HG03457 (cell line): ENCODE results near the gene ANKRD9.

Experiments used
- ATAC-seq: cut with Tn5 transposase; IDR thresholded peaks from one replicate; pipeline ENCODE4 v1.9.1; 2021; ENCODE audit warnings: moderate number of reproducible peaks; ENCODE audit not compliant: unreplicated experiment

Gene ANKRD9

GRCh38 chr14:102513899-102514772, 4.6 kb upstream of the ANKRD9 start:
- no peak for ATAC-seq

DNA sequence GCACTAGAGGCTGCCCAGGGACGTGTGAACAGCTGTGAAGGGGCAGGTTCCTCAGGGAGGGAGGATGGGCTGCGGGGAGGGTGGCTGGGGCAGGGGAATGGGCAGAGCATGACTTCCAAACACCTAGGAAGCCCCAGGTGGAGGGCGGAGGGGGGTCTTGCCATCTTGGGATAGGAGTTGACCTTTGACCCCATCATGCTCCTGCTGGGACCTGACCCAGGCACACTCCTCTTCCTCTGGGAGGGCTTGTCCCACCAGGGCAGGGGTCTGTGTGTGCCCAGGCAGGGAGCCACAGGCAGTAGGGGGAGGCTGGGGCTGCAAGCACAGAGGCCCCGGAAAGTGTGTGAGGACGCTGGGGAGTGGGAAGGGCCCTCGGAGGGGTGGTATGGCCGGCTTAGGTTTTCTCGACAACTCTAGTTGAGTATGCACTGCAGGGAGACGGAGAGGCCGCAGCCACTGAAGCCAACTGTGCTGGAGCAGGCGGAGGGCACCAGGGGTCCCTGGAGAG, 3.3 kb upstream of the ANKRD9 start:
- ATAC-seq = no peak

DNA sequence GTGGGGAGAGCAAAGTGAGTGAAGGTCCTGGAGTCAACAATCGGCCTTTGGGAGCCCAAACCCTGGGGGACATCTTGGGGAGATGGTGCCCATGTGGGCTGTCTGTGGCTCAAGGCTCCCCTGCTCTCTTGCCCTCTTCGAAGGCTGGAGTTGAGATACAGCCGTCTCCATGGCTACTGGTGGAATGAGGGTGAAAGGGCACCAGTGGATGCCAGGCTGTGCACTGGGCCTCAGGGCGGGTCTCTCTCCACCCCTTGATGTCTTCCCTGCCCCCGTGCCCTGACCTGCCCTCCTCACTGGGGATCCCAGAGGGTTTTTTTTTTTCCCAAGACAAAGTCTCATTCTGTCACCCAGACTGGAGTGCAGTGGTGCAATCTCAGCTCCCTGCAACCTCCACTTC, 2.0 kb upstream of the ANKRD9 start:
- ATAC-seq = no peak

DNA sequence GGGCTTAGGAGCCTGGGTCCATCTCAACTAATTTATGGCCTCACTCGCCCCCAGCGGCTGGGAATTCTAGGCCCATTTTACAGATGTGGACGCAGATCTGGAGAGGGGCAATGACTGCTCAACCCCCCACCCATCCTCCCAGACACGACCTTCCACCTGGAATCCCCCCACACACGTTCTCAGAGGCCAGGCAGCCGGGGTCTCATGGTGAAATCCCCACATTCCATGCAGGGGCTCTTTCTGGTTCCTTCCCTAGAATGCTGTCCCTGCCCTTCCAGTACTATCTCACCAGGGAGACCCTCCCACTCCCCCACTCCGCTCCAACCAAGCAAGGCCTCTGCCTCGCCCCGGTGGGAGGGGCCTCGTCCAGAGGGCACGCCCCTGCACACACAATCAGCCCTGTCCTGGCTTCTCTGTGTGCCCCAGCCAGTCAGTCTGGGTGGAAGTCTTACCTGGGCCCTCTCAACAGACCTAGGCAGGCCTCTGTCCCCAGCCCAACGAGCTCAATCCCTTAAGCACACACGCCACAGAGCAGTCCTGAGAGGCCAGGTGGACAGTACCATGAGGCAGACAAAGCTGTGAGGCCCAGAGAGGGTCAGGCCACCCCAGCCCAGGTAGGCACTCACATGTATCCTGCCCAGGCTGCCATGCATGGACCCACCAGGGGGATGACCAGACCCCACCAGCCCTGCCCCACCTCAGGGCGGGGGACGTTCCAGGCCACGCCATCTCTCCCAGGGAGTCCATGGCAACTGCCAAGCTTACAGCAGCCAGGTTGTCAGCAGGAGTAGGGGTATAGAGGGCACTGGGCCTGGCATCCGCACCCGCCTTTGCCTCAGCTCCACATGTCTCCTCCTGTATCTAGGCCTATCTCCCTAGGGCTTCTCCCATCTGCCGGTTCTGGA, 1.3 kb upstream of the ANKRD9 start:
- no peak for ATAC-seq

- no peak for ATAC-seq
Measured at GRCh38 chr14:102508774-102509745, 516 bp downstream of the ANKRD9 start.

DNA sequence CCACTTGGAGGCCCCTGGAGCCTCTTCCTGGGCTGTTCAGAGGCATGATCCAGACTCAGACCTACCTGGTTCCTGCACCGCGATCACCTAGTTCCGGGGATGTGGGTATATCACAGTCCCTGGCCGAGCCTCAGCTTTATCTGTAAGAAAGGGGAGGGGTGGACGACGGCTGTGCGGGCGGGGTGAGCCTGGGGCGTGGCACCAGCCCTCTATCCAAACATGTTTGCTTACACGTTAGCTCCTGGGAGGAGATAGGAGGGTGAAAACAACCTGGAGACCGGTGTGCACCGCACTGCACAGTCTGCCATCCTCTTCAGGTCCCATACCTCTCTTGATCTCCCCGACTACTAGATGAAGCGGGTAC, 1.2 kb downstream of the ANKRD9 start:
- ATAC-seq = no peak

DNA sequence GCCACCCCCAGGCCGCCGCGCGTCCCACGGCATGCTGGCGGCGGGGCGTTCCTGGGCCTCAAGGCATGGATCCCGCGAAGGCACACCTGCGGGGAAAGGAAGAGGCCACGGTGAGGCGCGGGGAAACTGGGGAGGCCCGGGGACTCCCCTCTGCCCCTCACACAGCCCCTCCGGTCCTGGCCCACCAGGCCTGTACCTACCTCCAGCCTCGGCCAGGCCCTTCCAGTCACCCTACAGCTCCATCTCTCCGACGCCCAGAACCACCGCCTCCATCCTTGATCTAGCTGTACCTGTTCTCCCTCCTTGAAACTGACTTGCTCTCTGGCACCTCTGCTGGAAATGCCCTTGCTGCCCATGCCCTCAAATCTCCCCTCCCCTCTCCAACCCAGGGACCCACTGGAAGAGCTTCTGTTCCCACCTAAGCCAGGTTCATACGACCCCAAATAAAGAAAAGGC, 1.7 kb downstream of the ANKRD9 start:
- no peak for ATAC-seq

DNA sequence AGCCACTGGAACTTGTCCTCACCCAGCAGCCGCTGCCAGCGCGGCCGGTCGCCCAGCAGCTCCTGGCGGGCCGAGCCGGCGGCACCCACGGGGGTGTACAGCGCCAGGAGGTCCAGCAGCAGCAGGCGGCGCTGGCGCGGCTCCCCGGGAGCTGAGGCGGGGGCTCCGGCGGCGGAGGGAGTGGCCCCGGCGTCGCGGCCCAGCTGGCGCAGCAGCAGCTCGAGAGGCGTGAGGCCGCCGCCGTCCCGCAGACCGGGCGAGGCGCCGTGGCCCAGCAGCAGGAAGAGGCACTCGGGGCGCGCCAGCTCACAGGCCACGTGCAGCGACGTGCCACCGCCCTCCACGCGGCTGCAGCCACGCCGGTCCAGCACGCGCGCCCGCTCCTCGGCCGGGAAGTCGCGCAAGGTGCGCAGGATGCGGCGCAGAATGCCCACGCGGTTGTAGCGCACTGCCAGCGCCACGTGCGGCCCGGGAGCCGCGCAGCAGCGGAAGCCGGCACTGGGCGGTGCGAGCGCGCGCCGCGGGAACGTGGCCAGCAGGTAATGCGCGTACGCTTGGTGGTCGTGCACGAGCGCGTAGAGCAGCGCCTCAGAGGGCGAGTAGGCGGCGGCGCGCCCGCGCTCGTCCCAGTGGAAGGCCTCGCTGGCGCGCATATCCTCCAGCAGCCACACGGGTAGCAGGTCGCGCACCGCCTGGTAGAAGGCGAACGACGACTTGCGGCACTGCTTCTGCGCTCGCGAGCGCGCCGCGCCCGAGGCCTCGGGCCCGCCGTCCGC, 2.3 kb downstream of the ANKRD9 start:
- ATAC-seq = no peak

- no peak for ATAC-seq
Measured at GRCh38 chr14:102506626-102506925, 3.0 kb downstream of the ANKRD9 start.

DNA sequence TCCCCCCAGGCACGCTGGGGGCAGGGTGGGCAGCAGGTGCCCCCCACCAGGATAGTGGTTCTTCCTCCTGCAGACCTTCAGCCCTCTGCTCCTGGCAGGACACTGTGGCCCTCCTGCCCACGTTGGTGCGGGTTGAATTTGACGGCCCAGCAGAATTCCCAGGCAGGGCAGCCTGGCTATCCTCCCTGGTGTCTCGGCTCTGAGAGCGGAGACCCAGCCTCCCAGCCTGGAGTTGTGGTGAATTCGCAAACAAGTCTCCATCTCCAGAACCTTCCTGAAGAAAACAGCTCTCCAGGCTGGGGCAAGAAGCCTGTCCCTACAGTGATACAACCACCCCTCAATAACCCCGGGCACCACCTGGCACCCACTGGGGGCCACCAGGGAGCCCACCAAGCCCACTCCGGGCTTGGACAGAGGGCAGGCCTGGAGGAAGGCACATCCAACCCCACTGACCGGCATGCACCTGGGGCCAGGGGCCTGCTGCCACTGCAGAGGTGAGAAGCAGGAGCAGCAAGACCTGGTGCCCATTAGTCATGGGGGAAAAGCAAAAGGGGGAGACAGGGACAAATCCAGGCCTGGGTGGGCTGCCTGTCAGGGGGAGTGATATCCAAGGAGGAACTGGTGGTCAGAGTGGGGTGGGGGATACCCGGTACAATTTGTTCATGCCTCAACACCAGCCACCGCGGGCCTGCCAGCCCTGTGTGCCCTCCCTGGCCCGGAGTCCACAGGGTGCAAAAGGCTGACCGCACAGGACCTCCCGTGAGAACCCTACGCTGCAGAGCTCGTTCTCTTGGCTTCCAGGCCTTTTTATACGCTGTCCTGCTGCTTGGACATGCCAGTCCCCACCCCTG, 3.6 kb downstream of the ANKRD9 start:
- no peak for ATAC-seq

- ATAC-seq = no peak
Measured at GRCh38 chr14:102505000-102505619, 4.5 kb downstream of the ANKRD9 start.

DNA sequence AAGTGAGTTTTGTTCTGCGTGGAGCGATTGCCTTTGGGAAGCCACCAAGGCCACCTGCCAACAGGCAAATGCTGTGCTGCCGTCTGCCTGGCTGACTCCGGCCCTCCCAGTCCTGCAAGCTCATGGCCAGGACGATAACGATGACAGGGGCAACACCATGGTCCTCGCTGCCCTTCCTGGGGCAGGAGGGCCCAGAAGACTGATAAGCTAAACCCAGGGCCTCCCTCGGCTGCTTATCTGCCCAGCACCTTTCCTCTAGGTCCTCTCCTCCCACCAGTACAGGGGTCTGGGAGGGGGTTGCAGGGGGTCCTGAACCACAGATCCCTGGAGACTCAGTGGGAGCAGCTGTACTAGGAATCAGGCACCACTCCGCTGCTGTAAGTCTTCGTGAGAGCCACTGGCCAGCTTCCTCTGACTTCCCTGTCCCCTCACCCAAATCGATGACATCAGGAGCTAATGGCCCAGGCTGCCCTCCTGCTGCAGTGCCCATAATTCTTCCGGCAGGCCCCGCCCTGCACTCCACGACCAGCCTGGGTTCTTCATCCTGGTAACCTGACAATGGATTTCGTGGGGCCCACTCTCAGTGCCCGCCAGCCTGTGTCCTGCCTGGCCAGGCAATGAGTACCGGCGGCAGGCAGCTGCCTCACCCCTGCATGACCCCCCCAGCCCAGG, 5.1 kb downstream of the ANKRD9 start:
- ATAC-seq = no peak

GRCh38 chr14:102503641-102504327, 5.8 kb downstream of the ANKRD9 start:
- no peak for ATAC-seq

DNA sequence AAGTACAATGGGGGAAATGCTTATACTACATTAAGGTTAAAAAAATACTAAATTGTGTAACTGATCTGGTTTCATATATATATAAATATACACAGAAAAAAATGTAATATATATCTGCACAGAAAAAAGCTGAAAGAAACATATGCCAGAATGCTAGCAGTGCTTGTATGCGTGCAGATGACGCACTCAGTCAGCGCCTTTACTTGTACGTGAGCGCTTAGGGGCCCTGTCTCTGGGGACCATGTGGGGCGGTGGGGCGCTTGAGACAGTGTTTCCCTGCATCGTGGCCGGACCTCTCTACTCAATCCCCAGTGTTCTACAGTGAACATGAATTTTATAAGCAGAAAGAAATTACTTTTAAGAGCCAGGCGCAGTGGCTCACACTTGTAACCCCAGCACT, 7.0 kb downstream of the ANKRD9 start:
- ATAC-seq = no peak

DNA sequence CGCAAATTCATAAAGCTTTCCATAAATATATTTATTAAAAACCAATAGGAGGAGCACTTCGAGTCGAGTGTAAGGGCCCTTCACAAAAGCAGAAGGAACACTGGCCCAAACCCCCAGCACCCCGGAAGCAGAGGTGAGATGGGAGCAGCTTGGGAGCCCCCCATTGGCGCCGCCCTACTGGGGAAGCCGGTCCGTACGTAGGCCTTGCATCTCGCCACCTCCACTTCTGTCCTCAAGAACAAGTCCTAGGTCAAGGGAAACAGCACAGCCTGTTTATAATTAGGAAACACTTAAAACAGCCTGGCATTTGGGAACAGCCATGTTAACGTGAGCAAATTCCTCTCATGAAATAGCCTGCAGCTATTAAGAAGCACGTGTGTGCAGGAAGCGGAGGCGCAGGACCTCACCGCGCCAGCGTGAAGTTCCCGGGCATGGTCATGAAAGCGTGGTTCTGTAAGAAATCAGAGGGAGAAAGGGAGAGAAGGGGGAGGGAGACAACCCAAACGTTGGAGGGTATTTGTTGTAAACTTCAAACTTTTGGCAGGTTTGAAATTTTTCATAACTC, 7.7 kb downstream of the ANKRD9 start:
- no peak for ATAC-seq

GRCh38 chr14:102500713-102501112, 8.9 kb downstream of the ANKRD9 start:
- no peak for ATAC-seq

GRCh38 chr14:102500158-102500662, 9.4 kb downstream of the ANKRD9 start:
- ATAC-seq = no peak
